A549 (cell line): ENCODE measurements around the gene LSM8. TPM values are rescaled to one million over a fixed set of nuclear protein-coding genes. Genes with fewer than 3 reads are reported as not detected.
"Not testable (repeated sequence)": the region's sequence is repeated elsewhere in the genome, so short reads cannot be mapped to it uniquely, and the experiment has no call there.

Source experiments
- ATAC-seq, 2 experiments: fragments of 200-7000 bp in 1 of 2; fragments of >200 bp in 1 of 2; cut with Nextera tagmentation in 1 of 2; cut with Tn5 transposase in 1 of 2; 3 replicates each; pipeline versions ENCODE4 v1.8.0 to v1.9.1; 2018 to 2020; ENCODE audit warnings: mild to moderate bottlenecking in 1 of 2, moderate library complexity in 1 of 2
- CTCF ChIA-PET: fragments of 300-600 bp; sonication (Branson Sonifier 250); formaldehyde crosslinking; extraction: SDS; loops from one replicate; lab custom pipeline; 2021; ENCODE audit warnings: antibody characterized with exemption, inconsistent platforms; lab: Yijun Ruan, JAX
- POLR2A ChIA-PET: fragments of 350-600 bp; formaldehyde crosslinking; extraction: SDS; loops from one replicate; lab custom pipeline; 2021; ENCODE audit warnings: antibody characterized with exemption, inconsistent platforms; lab: Yijun Ruan, JAX
- DNase-seq, 2 experiments: peaks; one replicate each; pipeline versions ENCODE4 v3.0.0 to v3.0.0-alpha.2; 2011 to 2016; ENCODE audit warnings: low read depth in 1 of 2, low spot score in 1 of 2
- FAIRE-seq: peaks from 2 replicates; lab custom pipeline; 2011; peaks lifted over from hg19 to GRCh38; lab: Jason Lieb, UNC
- H3K27ac ChIP-seq, 2 experiments: fragments of >200 bp; sonication (Bioruptor Twin); formaldehyde crosslinking; 3 replicates each; pipeline ENCODE4 v1.5.1; 2016 to 2017
- H3K4me1 ChIP-seq: fragments of >200 bp; sonication (Bioruptor Twin); formaldehyde crosslinking; 3 replicates; pipeline ENCODE4 v1.6.1; 2016
- H3K4me2 ChIP-seq: fragments of >200 bp; sonication (Bioruptor Twin); formaldehyde crosslinking; 3 replicates; pipeline ENCODE4 v1.6.1; 2016
- H3K4me3 ChIP-seq: fragments of >200 bp; sonication (Bioruptor Twin); formaldehyde crosslinking; 3 replicates; pipeline ENCODE4 v1.5.1; 2016
- H3K9me3 ChIP-seq: fragments of >200 bp; sonication (Bioruptor Twin); formaldehyde crosslinking; 3 replicates; pipeline ENCODE4 v1.6.1; 2016
- CEBPB ChIP-seq, 2 experiments: fragments of >200 bp in 1 of 2; sonication (Bioruptor Twin) in 1 of 2; formaldehyde crosslinking in 1 of 2; IDR thresholded peaks; 2 replicates each; pipeline ENCODE4 v1.6.1; 2012 to 2016
- CHD2 ChIP-seq: fragments of 150-350 bp; IDR thresholded peaks from 2 replicates; pipeline ENCODE4 v1.6.1; 2014; ENCODE audit warnings: low read length; ENCODE audit not compliant: partially characterized antibody
- EHMT2 ChIP-seq: fragments of 200-600 bp; sonication (generic); IDR thresholded peaks from 2 replicates; pipeline ENCODE4 v1.6.1; 2016; ENCODE audit warnings: antibody characterized with exemption, low read depth, mild to moderate bottlenecking, moderate library complexity
- FOXS1 ChIP-seq: fragments of 250-450 bp; sonication (Bioruptor Pico); IDR thresholded peaks from 2 replicates; pipeline ENCODE4 v1.5.0; 2020; ENCODE audit warnings: mild to moderate bottlenecking, moderate library complexity
- GATA3 ChIP-seq: IDR thresholded peaks from 2 replicates; pipeline ENCODE4 v1.6.1; 2012; ENCODE audit warnings: borderline replicate concordance
- JUN ChIP-seq, 2 experiments: fragments of >200 bp; sonication (Bioruptor Twin); formaldehyde crosslinking; IDR thresholded peaks; 2 replicates in 1 of 2; 3 replicates in 1 of 2; pipeline ENCODE4 v1.6.1; 2016 to 2017
- JUNB ChIP-seq: fragments of >200 bp; sonication (Bioruptor Twin); formaldehyde crosslinking; IDR thresholded peaks from 2 replicates; pipeline ENCODE4 v1.6.1; 2016
- KDM5A ChIP-seq: fragments of 200-600 bp; sonication (generic); IDR thresholded peaks from 2 replicates; pipeline ENCODE4 v1.6.1; 2016; ENCODE audit warnings: antibody characterized with exemption, mild to moderate bottlenecking
- PHF8 ChIP-seq: fragments of 200-600 bp; sonication (generic); IDR thresholded peaks from 2 replicates; pipeline ENCODE4 v1.6.1; 2016; ENCODE audit warnings: low read depth, mild to moderate bottlenecking, antibody characterized with exemption, moderate library complexity, borderline replicate concordance
- POLR2A ChIP-seq: IDR thresholded peaks from 2 replicates; pipeline ENCODE4 v1.6.1; 2012; ENCODE audit warnings: mild to moderate bottlenecking, low read length
- RAD21 ChIP-seq, 2 experiments: fragments of >200 bp in 1 of 2; sonication (Bioruptor Twin) in 1 of 2; formaldehyde crosslinking in 1 of 2; IDR thresholded peaks in 1 of 2; conservative IDR thresholded peaks in 1 of 2; 2 replicates in 1 of 2; 3 replicates in 1 of 2; pipeline ENCODE4 v1.6.1; 2012 to 2018; ENCODE audit warnings: inconsistent platforms in 1 of 2
- RARB ChIP-seq: fragments of 250-450 bp; sonication (Bioruptor Pico); IDR thresholded peaks from 2 replicates; pipeline ENCODE4 v1.8.0; 2021; ENCODE audit warnings: mild to moderate bottlenecking, moderate library complexity
- ZFP36 ChIP-seq: fragments of 450-650 bp; IDR thresholded peaks from 2 replicates; pipeline ENCODE4 v1.6.1; 2014; ENCODE audit warnings: borderline replicate concordance; ENCODE audit not compliant: partially characterized antibody
- WGBS: methylation state at CpG from one replicate; pipeline ENCODE4 v1.1.6; 2017; ENCODE audit errors: missing lambda C conversion rate; 5-methylcytosine and 5-hydroxymethylcytosine counted together
- polyA minus RNA-seq: library from RNA; depleted of rRNA, polyadenylated mRNA; stranded (reverse); fragments of >200 nt; gene quantifications from 2 replicates; pipeline ENCODE4 v1.2.3, GENCODE V29; 2011; rRNA and poly(A)+ RNA removed
- polyA plus RNA-seq, 4 experiments: library from polyadenylated mRNA; depleted of rRNA in 3 of 4; stranded (reverse); fragments of >200 nt; fragmentation: RNase III in 1 of 4; extraction: RNeasy Plus Mini Kit Qiagen cat#74134 plus additional on column Dnase treatment in 1 of 4; gene quantifications; 2 replicates in 3 of 4; 3 replicates in 1 of 4; pipeline ENCODE4 v1.2.3, GENCODE V29; 2011 to 2017
- TF ChIP-seq, protein P1 (sequence below): fragments of 200-600 bp; sonication (generic); IDR thresholded peaks from 2 replicates; pipeline ENCODE4 v1.6.1; 2016; ENCODE audit warnings: antibody characterized with exemption, mild to moderate bottlenecking, moderate library complexity
- TF ChIP-seq, protein P2 (sequence below): IDR thresholded peaks from 2 replicates; pipeline ENCODE4 v1.6.1; 2012
- TF ChIP-seq, protein P3 (sequence below): fragments of >200 bp; sonication (Bioruptor Twin); formaldehyde crosslinking; IDR thresholded peaks from 3 replicates; pipeline ENCODE4 v1.6.1; 2016
- TF ChIP-seq, protein P4 (sequence below): IDR thresholded peaks from 2 replicates; pipeline ENCODE4 v1.6.1; 2012; ENCODE audit warnings: low read depth, borderline replicate concordance

LSM8 gene
- polyA plus RNA-seq (2011; rRNA removed) (46.2 and 63.6 TPM in 2 replicates), polyA plus RNA-seq (2017; fragmentation: RNase III; extraction: RNeasy Plus Mini Kit Qiagen cat#74134 plus additional on column Dnase treatment) (134 to 148 TPM (median 142 TPM) in 3 replicates), polyA minus RNA-seq (9.1 and 16.1 TPM in 2 replicates)
- polyA plus RNA-seq (2012; cell fraction: cytosol; rRNA removed) = 36.6 and 47.3 TPM in 2 replicates
- polyA plus RNA-seq (2012; cell fraction: nucleus; rRNA removed) = 19.1 and 37.7 TPM in 2 replicates

DNA sequence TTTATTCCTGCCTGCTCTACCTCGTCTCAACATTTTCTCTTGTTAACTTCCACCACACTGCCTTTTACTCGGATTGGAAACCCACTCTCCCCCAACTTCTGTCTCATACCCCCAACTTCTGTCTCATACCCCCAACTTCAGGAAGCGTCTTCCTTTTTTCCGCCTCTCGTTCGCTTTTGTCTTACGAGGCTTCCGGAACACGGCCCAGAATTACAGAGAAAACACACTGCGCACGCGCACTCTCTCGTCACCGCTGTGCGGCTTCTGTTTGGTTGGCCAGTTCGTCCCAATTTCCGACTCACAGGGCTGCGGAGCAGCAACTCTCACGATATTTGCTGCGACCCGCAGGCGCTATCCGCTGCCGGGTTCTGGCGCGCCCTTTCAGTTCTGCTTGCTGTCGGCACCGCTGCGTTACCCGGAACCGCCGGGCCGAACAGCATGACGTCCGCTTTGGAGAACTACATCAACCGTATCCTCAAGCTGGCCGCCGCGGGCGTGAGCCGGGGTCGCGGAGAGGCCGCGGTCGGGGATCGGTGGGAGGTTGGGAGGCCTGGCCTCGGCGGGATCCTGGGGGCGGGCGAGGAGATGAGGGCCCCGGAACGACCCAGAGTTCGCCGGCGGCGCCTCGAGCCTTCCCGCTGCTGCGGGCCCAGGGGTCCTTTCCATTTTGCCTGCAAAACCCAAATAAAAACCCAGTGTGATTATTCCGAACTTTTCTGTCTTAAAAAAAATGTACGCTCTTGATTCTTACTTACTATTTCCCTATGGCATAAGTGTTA is at the start of gene LSM8:
Gene LSM8, plus strand, starts transcription at position 379 of the 779 bp plus-strand sequence. Its CDS starts 60 bp downstream, at position 439.
- no peaks in the 10 kb centered on the region for H3K9me3 ChIP-seq
- CTCF ChIA-PET = no interaction called here
- DNase-seq = peak; percentile 91 to 98
- FAIRE-seq = peak; percentile 78
- ATAC-seq = peak; percentile 100
- H3K4me1 ChIP-seq = peaks cover 21% of the 10 kb centered on the region; the same call in 2 of the 3 replicates
- H3K4me3 ChIP-seq = peak within 1 kb of the TSS; percentile 66
- WGBS = 3% methylated on average over 27 of the region's 62 CpGs
- TF ChIP-seq JUNB = no peak
- TF ChIP-seq, protein P1, sequence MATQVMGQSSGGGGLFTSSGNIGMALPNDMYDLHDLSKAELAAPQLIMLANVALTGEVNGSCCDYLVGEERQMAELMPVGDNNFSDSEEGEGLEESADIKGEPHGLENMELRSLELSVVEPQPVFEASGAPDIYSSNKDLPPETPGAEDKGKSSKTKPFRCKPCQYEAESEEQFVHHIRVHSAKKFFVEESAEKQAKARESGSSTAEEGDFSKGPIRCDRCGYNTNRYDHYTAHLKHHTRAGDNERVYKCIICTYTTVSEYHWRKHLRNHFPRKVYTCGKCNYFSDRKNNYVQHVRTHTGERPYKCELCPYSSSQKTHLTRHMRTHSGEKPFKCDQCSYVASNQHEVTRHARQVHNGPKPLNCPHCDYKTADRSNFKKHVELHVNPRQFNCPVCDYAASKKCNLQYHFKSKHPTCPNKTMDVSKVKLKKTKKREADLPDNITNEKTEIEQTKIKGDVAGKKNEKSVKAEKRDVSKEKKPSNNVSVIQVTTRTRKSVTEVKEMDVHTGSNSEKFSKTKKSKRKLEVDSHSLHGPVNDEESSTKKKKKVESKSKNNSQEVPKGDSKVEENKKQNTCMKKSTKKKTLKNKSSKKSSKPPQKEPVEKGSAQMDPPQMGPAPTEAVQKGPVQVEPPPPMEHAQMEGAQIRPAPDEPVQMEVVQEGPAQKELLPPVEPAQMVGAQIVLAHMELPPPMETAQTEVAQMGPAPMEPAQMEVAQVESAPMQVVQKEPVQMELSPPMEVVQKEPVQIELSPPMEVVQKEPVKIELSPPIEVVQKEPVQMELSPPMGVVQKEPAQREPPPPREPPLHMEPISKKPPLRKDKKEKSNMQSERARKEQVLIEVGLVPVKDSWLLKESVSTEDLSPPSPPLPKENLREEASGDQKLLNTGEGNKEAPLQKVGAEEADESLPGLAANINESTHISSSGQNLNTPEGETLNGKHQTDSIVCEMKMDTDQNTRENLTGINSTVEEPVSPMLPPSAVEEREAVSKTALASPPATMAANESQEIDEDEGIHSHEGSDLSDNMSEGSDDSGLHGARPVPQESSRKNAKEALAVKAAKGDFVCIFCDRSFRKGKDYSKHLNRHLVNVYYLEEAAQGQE = peak; percentile 85
- TF ChIP-seq CEBPB (IDR thresholded peaks at IDR 0.05) = no peak
- TF ChIP-seq, protein P2, sequence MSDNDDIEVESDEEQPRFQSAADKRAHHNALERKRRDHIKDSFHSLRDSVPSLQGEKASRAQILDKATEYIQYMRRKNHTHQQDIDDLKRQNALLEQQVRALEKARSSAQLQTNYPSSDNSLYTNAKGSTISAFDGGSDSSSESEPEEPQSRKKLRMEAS = peak; percentile 75
- no peak for TF ChIP-seq RAD21 (conservative IDR thresholded peaks at IDR 0.05 in 1 of 2, IDR thresholded peaks at IDR 0.05 in 1 of 2)
- TF ChIP-seq CHD2 = peak; percentile 87
- TF ChIP-seq RARB = no peak
- TF ChIP-seq, protein P3, sequence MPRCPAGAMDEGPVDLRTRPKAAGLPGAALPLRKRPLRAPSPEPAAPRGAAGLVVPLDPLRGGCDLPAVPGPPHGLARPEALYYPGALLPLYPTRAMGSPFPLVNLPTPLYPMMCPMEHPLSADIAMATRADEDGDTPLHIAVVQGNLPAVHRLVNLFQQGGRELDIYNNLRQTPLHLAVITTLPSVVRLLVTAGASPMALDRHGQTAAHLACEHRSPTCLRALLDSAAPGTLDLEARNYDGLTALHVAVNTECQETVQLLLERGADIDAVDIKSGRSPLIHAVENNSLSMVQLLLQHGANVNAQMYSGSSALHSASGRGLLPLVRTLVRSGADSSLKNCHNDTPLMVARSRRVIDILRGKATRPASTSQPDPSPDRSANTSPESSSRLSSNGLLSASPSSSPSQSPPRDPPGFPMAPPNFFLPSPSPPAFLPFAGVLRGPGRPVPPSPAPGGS = peak; percentile 64; the same call in 1 of the 3 replicates
- peak; percentile 93 for TF ChIP-seq PHF8
- 0 out of 2 replicates have a peak, but pooled peaks have one; percentile 27 for TF ChIP-seq KDM5A
- TF ChIP-seq GATA3 = peak; percentile 44; the same call in 1 of the 2 replicates
- TF ChIP-seq FOXS1 = no peak
- peak; percentile 81 to 86 for TF ChIP-seq JUN (IDR thresholded peaks at IDR 0.05)
- no peak for TF ChIP-seq EHMT2
- peak; percentile 55 for TF ChIP-seq POLR2A
- TF ChIP-seq, protein P4, sequence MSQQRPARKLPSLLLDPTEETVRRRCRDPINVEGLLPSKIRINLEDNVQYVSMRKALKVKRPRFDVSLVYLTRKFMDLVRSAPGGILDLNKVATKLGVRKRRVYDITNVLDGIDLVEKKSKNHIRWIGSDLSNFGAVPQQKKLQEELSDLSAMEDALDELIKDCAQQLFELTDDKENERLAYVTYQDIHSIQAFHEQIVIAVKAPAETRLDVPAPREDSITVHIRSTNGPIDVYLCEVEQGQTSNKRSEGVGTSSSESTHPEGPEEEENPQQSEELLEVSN = peak; percentile 57
- no peak for TF ChIP-seq ZFP36
- TF ChIP-seq, all 56 proteins: peak for 10
- H3K27ac ChIP-seq = peak within 1 kb of the TSS; percentile 87 to 96
- H3K4me2 ChIP-seq = peak within 1 kb of the TSS; percentile 95
- POLR2A ChIA-PET = interaction anchor here (0.6 kb wide), 2 partner anchors 14 to 1039 kb away, joined by 3 read pairs; no protein-coding TSS in a partner anchor

DNA sequence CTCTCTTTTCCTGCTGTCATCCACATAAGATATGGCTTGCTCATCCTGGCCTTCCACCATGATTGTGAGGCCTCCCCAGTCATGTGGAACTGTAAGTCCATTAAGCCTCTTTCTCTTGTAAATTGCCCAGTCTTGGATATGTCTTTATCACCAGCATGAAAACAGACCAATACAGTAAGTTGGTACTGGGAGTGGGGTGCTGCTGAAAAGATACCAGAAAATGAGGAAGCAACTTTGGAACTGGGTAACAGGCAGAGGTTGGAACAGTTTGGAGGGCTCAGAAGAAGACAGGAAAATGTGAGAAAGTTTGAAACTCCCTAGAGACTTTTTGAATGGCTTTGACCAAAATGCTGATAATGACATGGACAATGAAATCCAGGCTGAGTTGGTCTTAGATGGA is 49.5 kb upstream of the LSM8 start:
- POLR2A ChIA-PET, H3K4me2 ChIP-seq, H3K4me1 ChIP-seq, H3K9me3 ChIP-seq, FAIRE-seq, CTCF ChIA-PET, ATAC-seq, H3K27ac ChIP-seq, DNase-seq, H3K4me3 ChIP-seq: not testable (repeated sequence)
